ENCODE data around the gene GORASP2. TPM values are rescaled to one million over a fixed set of nuclear protein-coding genes. Genes with fewer than 3 reads are reported as not detected.
A peak's percentile ranks its signal among the peaks of the same experiment; 100 is the strongest.

GORASP2 gene
- total RNA-seq, 1 experiment from 2014 or later = 67.3 TPM

- Histone ChIP-seq H3K4me3 (ENCODE audit: low read length) (no peak overlapping the region), H3K4me2 (ENCODE audit: low read length) (no peak overlapping the region), H3K4me1 (ENCODE audit: insufficient read depth, low read length) (no peaks in the 10 kb centered on the region), H4K20me1 (ENCODE audit: low read length) (no peaks in the 10 kb centered on the region), H3F3A (ENCODE audit: low read length, unreplicated experiment) (no peaks in the 10 kb centered on the region), H3K27me3 (ENCODE audit: low read length) (no peaks in the 10 kb centered on the region), H3K27ac (ENCODE audit: low read length) (no peak overlapping the region), H3K36me3 (ENCODE audit: low read depth, low read length) (peaks cover 29% of the 10 kb centered on the region), H3K9me3 (ENCODE audit: low read length) (no peaks in the 10 kb centered on the region), H3K79me2 (ENCODE audit: low read length) (no peaks in the 10 kb centered on the region), H3K9ac (ENCODE audit: low read length) (no peak overlapping the region), H2AFZ (ENCODE audit: low read length) (no peak overlapping the region), H3K9me2 (replicated peaks; ENCODE audit: low read length) (no peaks in the 10 kb centered on the region)
- POLR2A ChIA-PET (ENCODE audit: unreplicated experiment) = no interaction called here
- no peak for DNase-seq
- intact Hi-C loops (cut with micrococcal nuclease) = loop anchor here (5.0 kb wide), 1 partner anchor 166 kb away; no protein-coding TSS in a partner anchor
- TF ChIP-seq EZH2 (IDR thresholded peaks at IDR 0.05; ENCODE audit: low read length, unreplicated experiment) = no peak
- peak; percentile 22; the same call in 1 of the 2 replicates for TF ChIP-seq CTCF (conservative IDR thresholded peaks at IDR 0.05; ENCODE audit: low read depth, low read length)
- TF ChIP-seq EZH2phosphoT487 (IDR thresholded peaks at IDR 0.05; ENCODE audit: borderline replicate concordance, low read length) = no peak
- no TSS peak for BruUV-seq (replicated peaks)
- CTCF ChIA-PET = no interaction called here
- no peak for ATAC-seq
These were observed 62.5 kb downstream of the GORASP2 start for GRCh38 chr2:170991398-170992182.

GRCh38 chr2:170996316-170996715 is 67.3 kb downstream of the GORASP2 start:
- ChIA-PET CTCF (no interaction called here), POLR2A (ENCODE audit: unreplicated experiment) (no interaction called here)
- no peak overlapping the region for H3K4me2 ChIP-seq (ENCODE audit: low read length)
- H3K9me2 ChIP-seq (replicated peaks; ENCODE audit: low read length) = no peaks in the 10 kb centered on the region
- H3K27me3 ChIP-seq (ENCODE audit: low read length) = no peaks in the 10 kb centered on the region
- H3K9ac ChIP-seq (ENCODE audit: low read length) = no peak overlapping the region
- DNase-seq = no peak
- H2AFZ ChIP-seq (ENCODE audit: low read length) = no peak overlapping the region
- ATAC-seq = no peak
- intact Hi-C loops (cut with micrococcal nuclease) = no loop called here
- no peak overlapping the region for H3K27ac ChIP-seq (ENCODE audit: low read length)
- TF ChIP-seq CTCF (conservative IDR thresholded peaks at IDR 0.05; ENCODE audit: low read depth, low read length) (no peak), EZH2phosphoT487 (IDR thresholded peaks at IDR 0.05; ENCODE audit: borderline replicate concordance, low read length) (no peak), EZH2 (IDR thresholded peaks at IDR 0.05; ENCODE audit: low read length, unreplicated experiment) (no peak)
- H3K4me1 ChIP-seq (ENCODE audit: insufficient read depth, low read length) = no peaks in the 10 kb centered on the region
- no peaks in the 10 kb centered on the region for H4K20me1 ChIP-seq (ENCODE audit: low read length)
- H3K79me2 ChIP-seq (ENCODE audit: low read length) = no peaks in the 10 kb centered on the region
- no peaks in the 10 kb centered on the region for H3F3A ChIP-seq (ENCODE audit: low read length, unreplicated experiment)
- peaks cover 34% of the 10 kb centered on the region for H3K36me3 ChIP-seq (ENCODE audit: low read depth, low read length)
- H3K9me3 ChIP-seq (ENCODE audit: low read length) = no peaks in the 10 kb centered on the region
- H3K4me3 ChIP-seq (ENCODE audit: low read length) = no peak overlapping the region
- no TSS peak for BruUV-seq (replicated peaks)

- CTCF ChIA-PET = no interaction called here
- POLR2A ChIA-PET (ENCODE audit: unreplicated experiment) = no interaction called here
- BruUV-seq (replicated peaks) = no TSS peak
These were observed 69.0 kb downstream of the GORASP2 start for GRCh38 chr2:170997893-170998597.

More at GRCh38 chr2:170997893-170998597, 69.0 kb downstream of the GORASP2 start:
- Histone ChIP-seq H3K79me2 (ENCODE audit: low read length) (no peaks in the 10 kb centered on the region), H3K9me2 (replicated peaks; ENCODE audit: low read length) (no peaks in the 10 kb centered on the region), H3K9ac (ENCODE audit: low read length) (no peak overlapping the region), H3K9me3 (ENCODE audit: low read length) (no peaks in the 10 kb centered on the region), H3K36me3 (ENCODE audit: low read depth, low read length) (peaks cover 23% of the 10 kb centered on the region), H3K27ac (ENCODE audit: low read length) (no peak overlapping the region), H3F3A (ENCODE audit: low read length, unreplicated experiment) (no peaks in the 10 kb centered on the region), H3K4me3 (ENCODE audit: low read length) (no peak overlapping the region), H3K4me1 (ENCODE audit: insufficient read depth, low read length) (no peaks in the 10 kb centered on the region), H2AFZ (ENCODE audit: low read length) (no peak overlapping the region), H3K4me2 (ENCODE audit: low read length) (no peak overlapping the region), H4K20me1 (ENCODE audit: low read length) (no peaks in the 10 kb centered on the region), H3K27me3 (ENCODE audit: low read length) (no peaks in the 10 kb centered on the region)
- intact Hi-C loops (cut with micrococcal nuclease) = no loop called here
- no peak for ATAC-seq
- DNase-seq = no peak
- TF ChIP-seq EZH2phosphoT487 (IDR thresholded peaks at IDR 0.05; ENCODE audit: borderline replicate concordance, low read length) = no peak
- TF ChIP-seq CTCF (conservative IDR thresholded peaks at IDR 0.05; ENCODE audit: low read depth, low read length) = no peak
- no peak for TF ChIP-seq EZH2 (IDR thresholded peaks at IDR 0.05; ENCODE audit: low read length, unreplicated experiment)

All from PC-3 (cell line).